ENCODE data around the gene ANKRD39. TPM values are rescaled to one million over a fixed set of nuclear protein-coding genes. Genes with fewer than 3 reads are reported as not detected.

ANKRD39 gene
- total RNA-seq, 1 experiment from 2014 or later, result 24.4 TPM

Small RNAs within 50 kb of the gene (microRNA-seq; reads per million reads assigned to microRNA genes)
- gene MIR3127 (ENCODE audit: unreplicated experiment), result 11.4 reads per million, percentile 32 among the genes with 10 or more reads in this experiment

Other genes with a start within 250 kb of the ANKRD39 start
- gene KANSL3, start 219.7 kb downstream of the ANKRD39 start, total RNA-seq (2021; ENCODE audit: unreplicated experiment), result 50.3 TPM
- not detected for gene FER1L5, start 215.3 kb downstream of the ANKRD39 start, total RNA-seq (2021; ENCODE audit: unreplicated experiment)
- gene LMAN2L, start 118.0 kb downstream of the ANKRD39 start, total RNA-seq (2021; ENCODE audit: unreplicated experiment), result 31.5 TPM
- gene CNNM4, start 97.1 kb downstream of the ANKRD39 start, total RNA-seq (2021; ENCODE audit: unreplicated experiment), result 15.7 TPM
- 34.0 TPM for gene CNNM3, start 41.7 kb downstream of the ANKRD39 start, total RNA-seq (2021; ENCODE audit: unreplicated experiment)
- gene ANKRD23, start 14.0 kb downstream of the ANKRD39 start, total RNA-seq (2021; ENCODE audit: unreplicated experiment), result 3.2 TPM
- 40.2 TPM for gene SEMA4C, start 12.1 kb upstream of the ANKRD39 start, total RNA-seq (2021; ENCODE audit: unreplicated experiment)
- gene FAM178B, start 128.6 kb upstream of the ANKRD39 start, total RNA-seq (2021; ENCODE audit: unreplicated experiment), result 0.26 TPM
- gene FAHD2B, start 236.9 kb upstream of the ANKRD39 start, total RNA-seq (2021; ENCODE audit: unreplicated experiment), result 15.4 TPM